Activated T-cell treated with anti-CD3 and anti-CD28 coated beads, Interleukin-2, amount 50 U/mL, for 24 hours (primary cell): ENCODE data around the gene USP17L11.
"Not testable (repeated sequence)": the region's sequence is repeated elsewhere in the genome, so short reads cannot be mapped to it uniquely, and the experiment has no call there.

Source experiments
- DNase-seq: peaks from one replicate; pipeline ENCODE4 v3.0.0-alpha.2; 2020
- H3K27ac Mint-ChIP-seq: 2 replicates; pipeline ENCODE4 v1.8.0; 2020; ENCODE audit warnings: mild to moderate bottlenecking, mixed read lengths
- H3K27me3 Mint-ChIP-seq: 2 replicates; pipeline ENCODE4 v1.8.0; 2020; ENCODE audit warnings: mixed read lengths
- H3K36me3 Mint-ChIP-seq: 2 replicates; pipeline ENCODE4 v1.8.0; 2020; ENCODE audit warnings: low read depth, mixed read lengths
- H3K4me1 Mint-ChIP-seq: 2 replicates; pipeline ENCODE4 v1.8.0; 2020; ENCODE audit warnings: low read depth, mixed read lengths
- H3K4me3 Mint-ChIP-seq: 2 replicates; pipeline ENCODE4 v1.8.0; 2020; ENCODE audit warnings: mild to moderate bottlenecking, moderate library complexity, mixed read lengths
- H3K9me3 Mint-ChIP-seq: 2 replicates; pipeline ENCODE4 v1.8.0; 2020; ENCODE audit warnings: mixed read lengths

Gene USP17L11

DNA sequence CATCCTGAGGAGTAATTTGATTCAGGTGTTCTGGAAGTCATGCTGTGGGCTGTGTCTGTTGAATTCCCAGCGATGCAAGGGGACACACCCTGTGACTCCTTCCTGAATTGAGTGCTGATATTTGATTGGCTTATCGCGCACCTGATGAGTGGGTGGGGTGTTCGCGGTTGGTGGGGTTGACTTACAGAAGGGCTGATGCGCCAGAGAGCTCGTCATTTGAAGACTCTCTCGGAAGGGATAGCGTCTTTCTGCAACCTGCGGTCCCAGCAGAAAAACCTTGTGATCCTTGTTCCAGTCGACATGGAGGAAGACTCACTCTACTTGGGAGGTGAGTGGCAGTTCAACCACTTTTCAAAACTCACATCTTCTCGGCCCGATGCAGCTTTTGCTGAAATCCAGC lies 47.4 kb downstream of the USP17L11 start, which contains the start of gene USP17L21:
TSS of gene USP17L21 (plus strand) at position 301 of the 400 bp plus-strand sequence. CDS start at position 301, 0 bp downstream.
- H3K27me3 Mint-ChIP-seq, DNase-seq, H3K36me3 Mint-ChIP-seq, H3K9me3 Mint-ChIP-seq, H3K4me1 Mint-ChIP-seq, H3K4me3 Mint-ChIP-seq, H3K27ac Mint-ChIP-seq: not testable (repeated sequence)
